ENCODE measurements around the gene INTS11. TPM values are rescaled to one million over a fixed set of nuclear protein-coding genes. Genes with fewer than 3 reads are reported as not detected.

The INTS11 gene
- total and polyA plus RNA-seq, 10 donors: 89.2 to 203 (median 102) TPM

DNA sequence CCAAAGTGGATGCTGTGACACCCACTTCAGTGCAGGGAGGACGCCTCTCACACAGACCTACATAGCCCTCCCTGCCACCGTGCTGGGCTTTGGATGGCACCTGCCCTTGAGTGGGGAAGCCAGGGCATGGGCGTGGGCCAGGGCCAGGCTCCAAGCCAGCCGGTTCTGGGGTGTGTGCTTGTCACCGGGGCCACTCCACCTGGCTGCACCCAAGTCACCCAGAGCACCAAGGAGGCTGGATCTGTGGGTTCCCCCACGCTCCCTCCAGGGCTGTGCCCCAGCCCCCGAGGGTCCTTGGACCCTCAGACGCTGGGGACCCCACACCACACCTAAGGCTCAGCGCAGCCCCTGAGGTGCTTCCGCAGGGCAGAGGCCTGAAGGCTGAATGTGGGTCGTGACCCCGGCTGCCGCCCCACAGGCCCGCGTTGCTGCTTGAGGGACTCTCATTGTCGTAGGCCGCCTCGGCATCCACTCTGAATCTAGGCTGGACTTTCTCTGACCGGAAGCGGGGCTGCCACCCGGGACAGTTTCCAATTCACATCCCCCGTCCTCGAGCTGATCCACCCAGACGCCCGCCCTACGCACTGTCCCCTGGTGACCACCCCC lies 32.4 kb upstream of the INTS11 start:
- peaks cover 0 to 26% (median 0%) of the 10 kb centered on the region in 6 donors for H3K36me3 ChIP-seq
- H3K27me3 ChIP-seq (replicated peaks in 1 of 7): peaks cover 4 to 100% (median 65%) of the 10 kb centered on the region in 7 donors
- peaks cover 0 to 93% (median 52%) of the 10 kb centered on the region in 6 donors for H3K4me1 ChIP-seq
- 52 to 72% (median 62%) methylated on average over 20 to 26 of the region's 26 CpGs for WGBS, 5 donors
- TF ChIP-seq POLR2A (IDR thresholded peaks at IDR 0.05) (no peak), POLR2AphosphoS5 (IDR thresholded peaks at IDR 0.05) (peak in 2 of 3 donors; percentile 37 to 42)
- no peaks in the 10 kb centered on the region for H3K9me3 ChIP-seq
- DNase-seq: no peak
- peak overlapping the region in 6 of 8 donors; percentile 26 to 83 (median 76) for H3K27ac ChIP-seq
- H3K4me3 ChIP-seq: peak overlapping the region in 6 of 8 donors; percentile 15 to 64 (median 40)
- intact Hi-C loops (cut with DNase I; ENCODE audit: low total_unique reads): no loop called here

DNA sequence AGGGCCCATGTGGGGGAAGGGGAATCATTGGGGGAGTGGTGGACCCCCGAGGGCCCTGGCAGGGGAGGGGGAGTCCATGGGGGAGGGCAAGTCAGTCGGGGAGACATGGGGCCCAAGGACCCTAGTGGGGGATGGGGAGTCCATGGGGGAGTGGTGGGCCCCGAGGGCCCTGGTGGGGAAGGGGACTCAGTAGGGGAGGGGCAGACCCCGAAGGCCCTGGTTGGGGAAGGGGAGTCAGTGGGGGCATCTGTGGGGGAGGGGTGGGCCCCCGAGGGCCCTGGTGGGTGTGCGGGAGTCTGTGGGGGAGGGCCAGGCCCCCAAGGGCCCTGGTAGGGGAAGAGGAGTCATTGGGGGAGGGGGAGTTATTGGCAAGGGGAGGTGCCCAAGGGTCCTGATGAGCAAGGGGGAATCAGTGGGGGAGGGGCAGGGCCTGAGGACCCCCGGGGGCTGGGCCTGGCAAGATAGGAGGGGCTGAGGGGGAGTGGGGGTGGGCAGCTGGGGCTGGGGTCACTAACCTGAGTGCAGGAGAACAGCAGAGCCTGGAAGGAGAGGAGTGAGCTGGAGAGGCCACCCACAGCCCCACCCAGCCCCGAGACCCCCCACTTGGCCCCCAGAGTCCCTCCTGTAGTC lies 31.8 kb upstream of the INTS11 start:
- no peak for DNase-seq
- H3K4me3 ChIP-seq: peak overlapping the region in 6 of 8 donors; percentile 15 to 64 (median 40)
- peak overlapping the region in 5 of 8 donors; percentile 39 to 83 (median 80) for H3K27ac ChIP-seq
- peaks cover 0 to 26% (median 0%) of the 10 kb centered on the region in 6 donors for H3K36me3 ChIP-seq
- H3K4me1 ChIP-seq: peaks cover 0 to 93% (median 56%) of the 10 kb centered on the region in 6 donors
- peaks cover 4 to 100% (median 65%) of the 10 kb centered on the region in 7 donors for H3K27me3 ChIP-seq (replicated peaks in 1 of 7)
- intact Hi-C loops (cut with DNase I; ENCODE audit: low total_unique reads): no loop called here
- no peak for TF ChIP-seq POLR2A (IDR thresholded peaks at IDR 0.05)
- TF ChIP-seq, protein P1, sequence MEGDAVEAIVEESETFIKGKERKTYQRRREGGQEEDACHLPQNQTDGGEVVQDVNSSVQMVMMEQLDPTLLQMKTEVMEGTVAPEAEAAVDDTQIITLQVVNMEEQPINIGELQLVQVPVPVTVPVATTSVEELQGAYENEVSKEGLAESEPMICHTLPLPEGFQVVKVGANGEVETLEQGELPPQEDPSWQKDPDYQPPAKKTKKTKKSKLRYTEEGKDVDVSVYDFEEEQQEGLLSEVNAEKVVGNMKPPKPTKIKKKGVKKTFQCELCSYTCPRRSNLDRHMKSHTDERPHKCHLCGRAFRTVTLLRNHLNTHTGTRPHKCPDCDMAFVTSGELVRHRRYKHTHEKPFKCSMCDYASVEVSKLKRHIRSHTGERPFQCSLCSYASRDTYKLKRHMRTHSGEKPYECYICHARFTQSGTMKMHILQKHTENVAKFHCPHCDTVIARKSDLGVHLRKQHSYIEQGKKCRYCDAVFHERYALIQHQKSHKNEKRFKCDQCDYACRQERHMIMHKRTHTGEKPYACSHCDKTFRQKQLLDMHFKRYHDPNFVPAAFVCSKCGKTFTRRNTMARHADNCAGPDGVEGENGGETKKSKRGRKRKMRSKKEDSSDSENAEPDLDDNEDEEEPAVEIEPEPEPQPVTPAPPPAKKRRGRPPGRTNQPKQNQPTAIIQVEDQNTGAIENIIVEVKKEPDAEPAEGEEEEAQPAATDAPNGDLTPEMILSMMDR (IDR thresholded peaks at IDR 0.05 in 8 of 11, conservative IDR thresholded peaks at IDR 0.05 in 3 of 11): no peak
- H3K9me3 ChIP-seq: no peaks in the 10 kb centered on the region
- WGBS, 5 donors: 33 to 59% (median 51%) methylated on average over 6 to 8 of the region's 8 CpGs

DNA sequence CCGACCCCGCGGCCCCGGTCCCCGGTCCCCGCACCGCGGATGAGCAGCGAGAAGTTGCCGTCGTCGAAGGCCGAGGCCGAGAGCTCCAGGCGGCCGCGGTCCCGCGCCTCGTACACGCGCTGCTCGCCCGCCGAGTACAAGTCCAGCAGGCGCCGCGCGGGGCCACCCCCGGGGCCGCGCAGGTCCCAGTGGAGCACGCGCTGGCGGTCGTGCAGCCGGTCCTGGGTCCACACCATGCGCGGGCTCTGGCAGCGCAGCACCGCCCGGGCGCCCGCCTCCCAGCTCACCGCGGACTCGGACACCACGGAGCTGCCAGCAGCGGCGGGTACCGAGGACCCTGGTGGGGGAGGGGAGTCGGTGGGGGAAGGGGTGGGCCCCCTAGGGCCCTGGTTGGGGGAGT lies 31.0 kb upstream of the INTS11 start:
- Histone ChIP-seq H3K36me3 (peaks cover 0 to 26% (median 0%) of the 10 kb centered on the region in 6 donors), H3K9me3 (no peaks in the 10 kb centered on the region), H3K4me3 (peak overlapping the region in 5 of 8 donors; percentile 0 to 58 (median 13)), H3K27me3 (replicated peaks in 1 of 7) (peaks cover 4 to 92% (median 65%) of the 10 kb centered on the region in 7 donors), H3K27ac (peak overlapping the region in 1 of 8 donors; percentile 31), H3K4me1 (peaks cover 0 to 85% (median 53%) of the 10 kb centered on the region in 6 donors)
- intact Hi-C loops (cut with DNase I; ENCODE audit: low total_unique reads): no loop called here
- no peak for DNase-seq
- TF ChIP-seq POLR2AphosphoS5 (IDR thresholded peaks at IDR 0.05) (no peak), POLR2A (IDR thresholded peaks at IDR 0.05) (no peak)
- TF ChIP-seq, protein P1 (IDR thresholded peaks at IDR 0.05 in 8 of 11, conservative IDR thresholded peaks at IDR 0.05 in 3 of 11): no peak
- WGBS, 5 donors: 0 to 8% (median 4%) methylated on average over 3 to 52 of the region's 52 CpGs

DNA sequence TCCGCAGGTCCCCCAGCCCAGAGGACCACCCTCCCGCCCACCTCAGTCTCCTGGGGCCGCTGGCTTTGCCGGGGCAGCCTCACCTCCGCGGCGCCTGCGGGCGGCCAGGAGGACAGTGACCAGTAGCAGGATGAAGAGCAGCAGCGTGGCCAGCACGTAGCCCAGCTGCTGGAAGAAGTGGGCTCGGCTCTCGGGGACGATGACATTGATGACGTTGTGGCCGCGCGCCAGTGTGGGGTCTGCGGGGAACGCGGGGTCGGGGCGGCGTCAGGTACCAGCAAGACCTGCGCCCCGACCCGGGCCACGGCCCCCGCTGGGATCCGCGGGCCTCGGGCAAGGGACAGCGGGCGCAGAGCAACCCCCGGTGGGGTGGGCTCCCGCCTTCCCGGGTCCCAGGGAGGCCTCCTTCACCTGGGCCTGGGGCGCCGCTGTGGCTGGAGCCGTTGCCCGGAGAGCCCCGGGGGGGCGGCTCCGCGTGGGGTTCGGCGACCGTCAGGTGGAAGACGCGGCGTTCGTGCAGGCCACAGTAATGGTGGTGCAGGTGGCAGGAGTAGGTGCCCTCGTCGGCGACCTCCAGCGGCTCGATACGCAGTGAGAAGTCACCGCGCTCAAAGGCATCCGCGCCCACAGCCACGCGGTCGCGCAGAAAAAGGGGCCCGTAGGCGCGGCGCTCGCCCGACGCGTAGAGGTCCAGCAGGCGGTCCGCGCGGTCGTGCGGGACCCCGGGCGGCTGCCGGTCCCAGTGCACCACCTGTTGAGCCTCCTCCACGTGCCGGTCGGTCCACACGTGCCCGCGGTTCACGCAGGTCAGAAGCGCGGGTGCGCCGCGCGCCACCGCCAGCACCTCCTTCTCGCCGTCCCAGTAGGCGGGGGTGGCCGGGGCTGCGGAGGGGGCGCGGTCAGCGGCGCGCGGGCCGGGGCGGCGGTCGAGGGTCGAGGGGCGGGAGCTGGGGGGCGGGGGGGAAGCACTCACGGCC lies 30.1 kb upstream of the INTS11 start:
- Histone ChIP-seq H3K27me3 (replicated peaks in 1 of 7) (peaks cover 4 to 83% (median 60%) of the 10 kb centered on the region in 7 donors), H3K4me1 (peaks cover 0 to 76% (median 51%) of the 10 kb centered on the region in 6 donors), H3K9me3 (no peaks in the 10 kb centered on the region), H3K4me3 (peak overlapping the region in 6 of 8 donors; percentile 4 to 58 (median 13)), H3K27ac (no peak overlapping the region), H3K36me3 (peaks cover 0 to 26% (median 0%) of the 10 kb centered on the region in 6 donors)
- TF ChIP-seq POLR2AphosphoS5 (IDR thresholded peaks at IDR 0.05): peak in 2 of 3 donors; percentile 18 to 47
- TF ChIP-seq, protein P1 (IDR thresholded peaks at IDR 0.05 in 8 of 11, conservative IDR thresholded peaks at IDR 0.05 in 3 of 11): no peak
- intact Hi-C loops (cut with DNase I; ENCODE audit: low total_unique reads): no loop called here
- DNase-seq: no peak
- 13 to 20% (median 18%) methylated on average over 17 to 116 of the region's 116 CpGs for WGBS, 5 donors
